ENCODE data around the gene OXT. TPM values are rescaled to one million over a fixed set of nuclear protein-coding genes. Genes with fewer than 3 reads are reported as not detected.

OXT gene
- total and polyA plus RNA-seq, 2 of the 13 experiments (the other 11 are each of a cell fraction or from before 2014, with no cell fraction given): not detected

- Histone ChIP-seq H3K79me2 (ENCODE audit: insufficient read depth, low read length) (no peaks in the 10 kb centered on the region), H3K4me2 (ENCODE audit: low read depth, low read length) (no peak overlapping the region), H3K4me1 (ENCODE audit: insufficient read depth, low read length) (peaks cover 64% of the 10 kb centered on the region), H4K20me1 (ENCODE audit: insufficient read depth, low read length) (no peaks in the 10 kb centered on the region), H3K36me3 (replicated peaks in 1 of 2; ENCODE audit: control insufficient read depth in 1 of 2, insufficient read depth in 2 of 2, low read length in 2 of 2) (peaks cover 0 to 7% of the 10 kb centered on the region in 2 experiments; a peak in 2 of 5 replicates), H3K9ac (ENCODE audit: insufficient read depth, low read depth, low read length) (no peak overlapping the region), H2AFZ (ENCODE audit: low read length) (no peak overlapping the region), H3K9me3 (ENCODE audit: low read length) (no peaks in the 10 kb centered on the region), H3K27me3 (ENCODE audit: control insufficient read depth in 1 of 2, insufficient read depth in 2 of 2, low read length in 2 of 2) (no peaks in the 10 kb centered on the region), H3K27ac (ENCODE audit: extremely low read length, insufficient read depth, low read length) (peak overlapping the region; percentile 56), H3K4me3 (replicated peaks in 1 of 3; ENCODE audit: insufficient read depth in 1 of 3, low read depth in 2 of 3, low read length in 3 of 3) (no peak overlapping the region)
- CTCF ChIA-PET (ENCODE audit: low intra/inter-chr PET ratio, low total read pairs): no interaction called here
- intact Hi-C loops (cut with micrococcal nuclease; ENCODE audit: unreplicated experiment) (no loop called here), in situ Hi-C loops (cut with HindIII; ENCODE audit: extremely low pct_ligation_motif_present, low pct_unique_long_range_greater_than_20kb) (no loop called here)
- FAIRE-seq: no peak
- no peak for DNase-seq (ENCODE audit: low spot score)
- ATAC-seq: no peak
- POLR2A ChIA-PET: interaction anchor here (0.7 kb wide), 1 partner anchor 17 kb away, joined by 3 read pairs; no protein-coding TSS in a partner anchor
- WGBS (ENCODE audit: low lambda C conversion rate): 99% methylated on average over 3 of the region's 3 CpGs
- TF ChIP-seq FOXO4 (CRISPR knock-in tag; conservative IDR thresholded peaks at IDR 0.05) (0 out of 2 replicates have a peak, but pooled peaks have one; percentile 61), ZNF737 (CRISPR knock-in tag; IDR thresholded peaks at IDR 0.05; ENCODE audit: borderline replicate concordance) (no peak), ZNF761 (CRISPR knock-in tag; conservative IDR thresholded peaks at IDR 0.05) (peak; percentile 58; the same call in 1 of the 2 replicates), ZNF646 (CRISPR knock-in tag; IDR thresholded peaks at IDR 0.05) (no peak), ZBTB46 (CRISPR knock-in tag; IDR thresholded peaks at IDR 0.05; ENCODE audit: borderline replicate concordance) (0 out of 2 replicates have a peak, but pooled peaks have one; percentile 64), ZNF543 (CRISPR knock-in tag; IDR thresholded peaks at IDR 0.05) (peak; percentile 60; the same call in 1 of the 2 replicates), PLSCR1 (CRISPR knock-in tag; IDR thresholded peaks at IDR 0.05; ENCODE audit: borderline replicate concordance) (no peak), GTF3A (CRISPR knock-in tag; conservative IDR thresholded peaks at IDR 0.05) (0 out of 2 replicates have a peak, but pooled peaks have one; percentile 45), NKX3-1 (CRISPR knock-in tag; IDR thresholded peaks at IDR 0.05) (no peak), ZNF709 (CRISPR knock-in tag; IDR thresholded peaks at IDR 0.05) (0 out of 2 replicates have a peak, but pooled peaks have one; percentile 49)
- no TSS peak for BruUV-seq (replicated peaks)
Measured at GRCh38 chr20:3106185-3106584, 34.8 kb downstream of the OXT start.
